ENCODE data around the gene FBXL22.

FBXL22 gene

GRCh38 chr15:63559753-63560152 lies 37.4 kb upstream of the FBXL22 start:
- H3K27ac ChIP-seq, result no peak overlapping the region
- TF ChIP-seq CTCF (IDR thresholded peaks at IDR 0.05) (no peak), ZFX (IDR thresholded peaks at IDR 0.05; ENCODE audit: borderline replicate concordance) (no peak)

GRCh38 chr15:63560741-63561448 lies 36.3 kb upstream of the FBXL22 start:
- H3K27ac ChIP-seq, result no peak overlapping the region
- TF ChIP-seq ZFX (IDR thresholded peaks at IDR 0.05; ENCODE audit: borderline replicate concordance) (no peak), CTCF (IDR thresholded peaks at IDR 0.05) (no peak)

- H3K27ac ChIP-seq, result peak overlapping the region; percentile 4; the same call in 1 of the 2 replicates
- TF ChIP-seq CTCF (IDR thresholded peaks at IDR 0.05) (no peak), ZFX (IDR thresholded peaks at IDR 0.05; ENCODE audit: borderline replicate concordance) (no peak)
Measured at GRCh38 chr15:63564093-63564492, 33.1 kb upstream of the FBXL22 start.

GRCh38 chr15:63565536-63566186 lies 31.5 kb upstream of the FBXL22 start:
- peak overlapping the region; percentile 4; the same call in 1 of the 2 replicates for H3K27ac ChIP-seq
- TF ChIP-seq CTCF (IDR thresholded peaks at IDR 0.05) (no peak), ZFX (IDR thresholded peaks at IDR 0.05; ENCODE audit: borderline replicate concordance) (no peak)

GRCh38 chr15:63572749-63573464 lies 24.3 kb upstream of the FBXL22 start:
- TF ChIP-seq ZFX (IDR thresholded peaks at IDR 0.05; ENCODE audit: borderline replicate concordance) (no peak), CTCF (IDR thresholded peaks at IDR 0.05) (no peak)
- H3K27ac ChIP-seq, result no peak overlapping the region

- TF ChIP-seq ZFX (IDR thresholded peaks at IDR 0.05; ENCODE audit: borderline replicate concordance), result no peak
- TF ChIP-seq CTCF (IDR thresholded peaks at IDR 0.05), result no peak
- no peak overlapping the region for H3K27ac ChIP-seq
Measured at GRCh38 chr15:63573533-63573932, 23.7 kb upstream of the FBXL22 start.

- TF ChIP-seq CTCF (IDR thresholded peaks at IDR 0.05), result no peak
- TF ChIP-seq ZFX (IDR thresholded peaks at IDR 0.05; ENCODE audit: borderline replicate concordance), result no peak
- H3K27ac ChIP-seq, result no peak overlapping the region
Measured at GRCh38 chr15:63575312-63575711, 21.9 kb upstream of the FBXL22 start.

Measured in 22Rv1 (cell line).